ENCODE results near the gene ATAD1. TPM values are rescaled to one million over a fixed set of nuclear protein-coding genes. Genes with fewer than 3 reads are reported as not detected.

ATAD1 gene
- total RNA-seq, 1 experiment from 2014 or later: 46.7 TPM

DNA sequence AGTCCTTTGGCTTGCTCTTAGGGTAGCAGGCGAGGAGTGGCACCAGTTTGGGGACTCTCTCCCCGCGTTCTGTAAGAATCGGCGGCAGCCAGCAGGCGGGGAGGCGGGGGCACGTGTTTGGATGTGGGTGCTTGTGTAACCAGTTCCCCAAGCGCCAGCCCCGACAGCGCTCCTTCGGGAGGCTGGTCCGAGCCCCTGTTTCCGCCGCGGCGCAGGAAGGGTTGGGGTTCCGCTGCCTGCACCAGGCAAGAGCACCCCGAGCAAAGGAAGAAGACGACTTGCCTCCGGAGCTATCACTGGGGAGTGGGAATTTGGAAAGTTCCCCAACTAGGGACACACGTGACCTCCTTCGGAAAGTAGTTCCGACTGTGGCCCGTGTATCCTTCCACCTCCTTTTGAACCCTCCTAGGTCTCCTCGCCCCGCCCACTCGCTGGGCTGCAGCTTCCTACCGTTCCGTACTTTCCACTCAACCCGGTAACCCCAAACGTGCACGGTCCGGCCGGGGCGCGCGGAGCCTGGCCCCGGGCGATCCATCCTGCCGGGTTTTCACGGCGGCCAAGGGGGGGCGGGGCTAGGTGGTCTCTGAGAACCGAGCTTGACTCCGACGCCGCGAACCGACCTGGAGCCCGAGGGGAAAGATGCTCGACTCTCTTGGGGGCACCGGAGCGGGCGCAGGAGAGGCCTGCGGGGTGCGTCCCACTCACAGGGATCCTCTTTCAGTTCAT is 44.1 kb upstream of the ATAD1 start (continued):
- TF ChIP-seq ZNF263 (CRISPR knock-in tag; IDR thresholded peaks at IDR 0.05; ENCODE audit: low read depth): 0 out of 2 replicates have a peak, but pooled peaks have one; percentile 15
- TF ChIP-seq NFE2L1 (CRISPR knock-in tag; IDR thresholded peaks at IDR 0.05): peak; percentile 28; the same call in 1 of the 2 replicates
- TF ChIP-seq SMAD3 (CRISPR knock-in tag; IDR thresholded peaks at IDR 0.05; ENCODE audit: borderline replicate concordance): peak; percentile 49; the same call in 1 of the 2 replicates
- no peak for TF ChIP-seq ZNF423 (CRISPR knock-in tag; IDR thresholded peaks at IDR 0.05)
- TF ChIP-seq CREB1 (CRISPR knock-in tag; IDR thresholded peaks at IDR 0.05): no peak; the same call in 1 of the 2 replicates
- TF ChIP-seq, protein P1, sequence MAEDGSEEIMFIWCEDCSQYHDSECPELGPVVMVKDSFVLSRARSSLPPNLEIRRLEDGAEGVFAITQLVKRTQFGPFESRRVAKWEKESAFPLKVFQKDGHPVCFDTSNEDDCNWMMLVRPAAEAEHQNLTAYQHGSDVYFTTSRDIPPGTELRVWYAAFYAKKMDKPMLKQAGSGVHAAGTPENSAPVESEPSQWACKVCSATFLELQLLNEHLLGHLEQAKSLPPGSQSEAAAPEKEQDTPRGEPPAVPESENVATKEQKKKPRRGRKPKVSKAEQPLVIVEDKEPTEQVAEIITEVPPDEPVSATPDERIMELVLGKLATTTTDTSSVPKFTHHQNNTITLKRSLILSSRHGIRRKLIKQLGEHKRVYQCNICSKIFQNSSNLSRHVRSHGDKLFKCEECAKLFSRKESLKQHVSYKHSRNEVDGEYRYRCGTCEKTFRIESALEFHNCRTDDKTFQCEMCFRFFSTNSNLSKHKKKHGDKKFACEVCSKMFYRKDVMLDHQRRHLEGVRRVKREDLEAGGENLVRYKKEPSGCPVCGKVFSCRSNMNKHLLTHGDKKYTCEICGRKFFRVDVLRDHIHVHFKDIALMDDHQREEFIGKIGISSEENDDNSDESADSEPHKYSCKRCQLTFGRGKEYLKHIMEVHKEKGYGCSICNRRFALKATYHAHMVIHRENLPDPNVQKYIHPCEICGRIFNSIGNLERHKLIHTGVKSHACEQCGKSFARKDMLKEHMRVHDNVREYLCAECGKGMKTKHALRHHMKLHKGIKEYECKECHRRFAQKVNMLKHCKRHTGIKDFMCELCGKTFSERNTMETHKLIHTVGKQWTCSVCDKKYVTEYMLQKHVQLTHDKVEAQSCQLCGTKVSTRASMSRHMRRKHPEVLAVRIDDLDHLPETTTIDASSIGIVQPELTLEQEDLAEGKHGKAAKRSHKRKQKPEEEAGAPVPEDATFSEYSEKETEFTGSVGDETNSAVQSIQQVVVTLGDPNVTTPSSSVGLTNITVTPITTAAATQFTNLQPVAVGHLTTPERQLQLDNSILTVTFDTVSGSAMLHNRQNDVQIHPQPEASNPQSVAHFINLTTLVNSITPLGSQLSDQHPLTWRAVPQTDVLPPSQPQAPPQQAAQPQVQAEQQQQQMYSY (CRISPR knock-in tag; IDR thresholded peaks at IDR 0.05): peak; percentile 100
- peak; percentile 28; the same call in 1 of the 2 replicates for TF ChIP-seq FOXK1 (CRISPR knock-in tag; IDR thresholded peaks at IDR 0.05)
- TF ChIP-seq OVOL2 (CRISPR knock-in tag; IDR thresholded peaks at IDR 0.05; ENCODE audit: borderline replicate concordance): no peak
- TF ChIP-seq, protein P2, sequence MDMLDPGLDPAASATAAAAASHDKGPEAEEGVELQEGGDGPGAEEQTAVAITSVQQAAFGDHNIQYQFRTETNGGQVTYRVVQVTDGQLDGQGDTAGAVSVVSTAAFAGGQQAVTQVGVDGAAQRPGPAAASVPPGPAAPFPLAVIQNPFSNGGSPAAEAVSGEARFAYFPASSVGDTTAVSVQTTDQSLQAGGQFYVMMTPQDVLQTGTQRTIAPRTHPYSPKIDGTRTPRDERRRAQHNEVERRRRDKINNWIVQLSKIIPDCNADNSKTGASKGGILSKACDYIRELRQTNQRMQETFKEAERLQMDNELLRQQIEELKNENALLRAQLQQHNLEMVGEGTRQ (CRISPR knock-in tag; IDR thresholded peaks at IDR 0.05): peak; percentile 96
- TF ChIP-seq NR1H2 (CRISPR knock-in tag; IDR thresholded peaks at IDR 0.05): no peak
- TF ChIP-seq ZNF396 (CRISPR knock-in tag; IDR thresholded peaks at IDR 0.05; ENCODE audit: borderline replicate concordance): no peak
- TF ChIP-seq, protein P3, sequence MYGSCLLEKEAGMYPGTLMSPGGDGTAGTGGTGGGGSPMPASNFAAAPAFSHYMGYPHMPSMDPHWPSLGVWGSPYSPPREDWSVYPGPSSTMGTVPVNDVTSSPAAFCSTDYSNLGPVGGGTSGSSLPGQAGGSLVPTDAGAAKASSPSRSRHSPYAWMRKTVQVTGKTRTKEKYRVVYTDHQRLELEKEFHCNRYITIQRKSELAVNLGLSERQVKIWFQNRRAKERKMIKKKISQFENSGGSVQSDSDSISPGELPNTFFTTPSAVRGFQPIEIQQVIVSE (CRISPR knock-in tag; IDR thresholded peaks at IDR 0.05; ENCODE audit: borderline replicate concordance): no peak
- TF ChIP-seq, protein P4, sequence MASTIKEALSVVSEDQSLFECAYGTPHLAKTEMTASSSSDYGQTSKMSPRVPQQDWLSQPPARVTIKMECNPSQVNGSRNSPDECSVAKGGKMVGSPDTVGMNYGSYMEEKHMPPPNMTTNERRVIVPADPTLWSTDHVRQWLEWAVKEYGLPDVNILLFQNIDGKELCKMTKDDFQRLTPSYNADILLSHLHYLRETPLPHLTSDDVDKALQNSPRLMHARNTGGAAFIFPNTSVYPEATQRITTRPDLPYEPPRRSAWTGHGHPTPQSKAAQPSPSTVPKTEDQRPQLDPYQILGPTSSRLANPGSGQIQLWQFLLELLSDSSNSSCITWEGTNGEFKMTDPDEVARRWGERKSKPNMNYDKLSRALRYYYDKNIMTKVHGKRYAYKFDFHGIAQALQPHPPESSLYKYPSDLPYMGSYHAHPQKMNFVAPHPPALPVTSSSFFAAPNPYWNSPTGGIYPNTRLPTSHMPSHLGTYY (CRISPR knock-in tag; IDR thresholded peaks at IDR 0.05): 0 out of 2 replicates have a peak, but pooled peaks have one; percentile 53
- no peak for TF ChIP-seq ZNF671 (CRISPR knock-in tag; IDR thresholded peaks at IDR 0.05)
- no peak for TF ChIP-seq GRHL2 (CRISPR knock-in tag; IDR thresholded peaks at IDR 0.05; ENCODE audit: insufficient replicate concordance, severe bottlenecking)
- TF ChIP-seq, protein P5, sequence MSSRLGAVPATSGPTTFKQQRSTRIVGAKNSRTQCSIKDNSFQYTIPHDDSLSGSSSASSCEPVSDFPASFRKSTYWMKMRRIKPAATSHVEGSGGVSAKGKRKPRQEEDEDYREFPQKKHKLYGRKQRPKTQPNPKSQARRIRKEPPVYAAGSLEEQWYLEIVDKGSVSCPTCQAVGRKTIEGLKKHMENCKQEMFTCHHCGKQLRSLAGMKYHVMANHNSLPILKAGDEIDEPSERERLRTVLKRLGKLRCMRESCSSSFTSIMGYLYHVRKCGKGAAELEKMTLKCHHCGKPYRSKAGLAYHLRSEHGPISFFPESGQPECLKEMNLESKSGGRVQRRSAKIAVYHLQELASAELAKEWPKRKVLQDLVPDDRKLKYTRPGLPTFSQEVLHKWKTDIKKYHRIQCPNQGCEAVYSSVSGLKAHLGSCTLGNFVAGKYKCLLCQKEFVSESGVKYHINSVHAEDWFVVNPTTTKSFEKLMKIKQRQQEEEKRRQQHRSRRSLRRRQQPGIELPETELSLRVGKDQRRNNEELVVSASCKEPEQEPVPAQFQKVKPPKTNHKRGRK (CRISPR knock-in tag; IDR thresholded peaks at IDR 0.05; ENCODE audit: borderline replicate concordance): no peak
- TF ChIP-seq ETV6 (CRISPR knock-in tag; IDR thresholded peaks at IDR 0.05): peak; percentile 62
- TF ChIP-seq, protein P6, sequence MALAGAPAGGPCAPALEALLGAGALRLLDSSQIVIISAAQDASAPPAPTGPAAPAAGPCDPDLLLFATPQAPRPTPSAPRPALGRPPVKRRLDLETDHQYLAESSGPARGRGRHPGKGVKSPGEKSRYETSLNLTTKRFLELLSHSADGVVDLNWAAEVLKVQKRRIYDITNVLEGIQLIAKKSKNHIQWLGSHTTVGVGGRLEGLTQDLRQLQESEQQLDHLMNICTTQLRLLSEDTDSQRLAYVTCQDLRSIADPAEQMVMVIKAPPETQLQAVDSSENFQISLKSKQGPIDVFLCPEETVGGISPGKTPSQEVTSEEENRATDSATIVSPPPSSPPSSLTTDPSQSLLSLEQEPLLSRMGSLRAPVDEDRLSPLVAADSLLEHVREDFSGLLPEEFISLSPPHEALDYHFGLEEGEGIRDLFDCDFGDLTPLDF (CRISPR knock-in tag; IDR thresholded peaks at IDR 0.05): peak; percentile 62; the same call in 1 of the 2 replicates
- TF ChIP-seq EMX1 (CRISPR knock-in tag; IDR thresholded peaks at IDR 0.05): no peak
- TF ChIP-seq, protein P7, sequence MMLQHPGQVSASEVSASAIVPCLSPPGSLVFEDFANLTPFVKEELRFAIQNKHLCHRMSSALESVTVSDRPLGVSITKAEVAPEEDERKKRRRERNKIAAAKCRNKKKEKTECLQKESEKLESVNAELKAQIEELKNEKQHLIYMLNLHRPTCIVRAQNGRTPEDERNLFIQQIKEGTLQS (CRISPR knock-in tag; conservative IDR thresholded peaks at IDR 0.05): no peak
- TF ChIP-seq TP53 (CRISPR knock-in tag; IDR thresholded peaks at IDR 0.05): peak; percentile 71; the same call in 1 of the 2 replicates
- TF ChIP-seq, protein P8, sequence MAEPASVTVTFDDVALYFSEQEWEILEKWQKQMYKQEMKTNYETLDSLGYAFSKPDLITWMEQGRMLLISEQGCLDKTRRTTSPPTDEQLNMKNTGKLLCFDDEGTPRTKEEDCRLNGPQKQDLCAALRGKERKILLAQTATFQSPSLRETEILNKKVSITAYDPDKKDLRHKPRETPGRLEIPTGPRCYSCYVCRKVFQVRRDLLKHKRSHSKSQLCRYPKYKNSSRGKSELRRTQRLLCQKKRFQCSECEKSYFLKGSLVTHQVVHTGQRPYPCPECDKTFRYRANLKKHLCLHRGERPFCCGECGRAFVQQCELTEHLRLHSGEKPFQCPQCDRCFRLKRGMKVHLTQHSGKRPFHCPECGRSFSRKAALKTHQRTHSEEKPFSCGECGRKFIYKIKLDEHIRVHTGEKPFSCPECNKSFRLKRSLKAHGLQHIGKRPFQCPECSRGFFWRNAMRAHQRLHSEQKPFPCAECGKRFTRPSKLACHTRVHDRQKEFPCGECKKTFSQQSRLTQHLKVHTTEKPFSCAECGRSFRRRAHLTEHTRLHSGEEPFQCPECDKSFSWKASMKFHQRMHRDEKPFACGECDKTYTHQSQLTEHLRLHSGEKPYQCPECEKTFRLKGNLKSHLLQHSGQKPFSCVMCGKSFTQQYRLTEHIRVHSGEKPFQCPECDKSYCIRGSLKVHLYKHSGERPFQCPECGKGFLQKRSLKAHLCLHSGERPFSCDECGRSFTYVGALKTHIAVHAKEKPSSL (CRISPR knock-in tag; conservative IDR thresholded peaks at IDR 0.05): no peak
- no peak for TF ChIP-seq ZNF232 (CRISPR knock-in tag; IDR thresholded peaks at IDR 0.05)
- peak; percentile 93; the same call in 1 of the 2 replicates for TF ChIP-seq CBFB (CRISPR knock-in tag; IDR thresholded peaks at IDR 0.05; ENCODE audit: low read depth)
- TF ChIP-seq, protein P9, sequence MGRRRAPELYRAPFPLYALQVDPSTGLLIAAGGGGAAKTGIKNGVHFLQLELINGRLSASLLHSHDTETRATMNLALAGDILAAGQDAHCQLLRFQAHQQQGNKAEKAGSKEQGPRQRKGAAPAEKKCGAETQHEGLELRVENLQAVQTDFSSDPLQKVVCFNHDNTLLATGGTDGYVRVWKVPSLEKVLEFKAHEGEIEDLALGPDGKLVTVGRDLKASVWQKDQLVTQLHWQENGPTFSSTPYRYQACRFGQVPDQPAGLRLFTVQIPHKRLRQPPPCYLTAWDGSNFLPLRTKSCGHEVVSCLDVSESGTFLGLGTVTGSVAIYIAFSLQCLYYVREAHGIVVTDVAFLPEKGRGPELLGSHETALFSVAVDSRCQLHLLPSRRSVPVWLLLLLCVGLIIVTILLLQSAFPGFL (CRISPR knock-in tag; IDR thresholded peaks at IDR 0.05; ENCODE audit: borderline replicate concordance): peak; percentile 10; the same call in 1 of the 2 replicates
- no peak for TF ChIP-seq SOX15 (CRISPR knock-in tag; IDR thresholded peaks at IDR 0.05)

All from WTC11 (cell line).